ENCODE results near the gene MAD1L1.

- TF ChIP-seq SMAD3 (CRISPR knock-in tag; IDR thresholded peaks at IDR 0.05; ENCODE audit: borderline replicate concordance) (no peak), ZNF232 (CRISPR knock-in tag; IDR thresholded peaks at IDR 0.05) (no peak), CTCF (IDR thresholded peaks at IDR 0.05) (no peak), TEAD1 (CRISPR knock-in tag; IDR thresholded peaks at IDR 0.05) (no peak), USF2 (CRISPR knock-in tag; IDR thresholded peaks at IDR 0.05) (no peak), ELF4 (CRISPR knock-in tag; IDR thresholded peaks at IDR 0.05; ENCODE audit: low read depth) (no peak), PREB (CRISPR knock-in tag; IDR thresholded peaks at IDR 0.05; ENCODE audit: borderline replicate concordance) (no peak), GRHL2 (CRISPR knock-in tag; IDR thresholded peaks at IDR 0.05; ENCODE audit: insufficient replicate concordance, severe bottlenecking) (no peak), NR2C2 (CRISPR knock-in tag; IDR thresholded peaks at IDR 0.05) (no peak)
- TF ChIP-seq, protein P1, sequence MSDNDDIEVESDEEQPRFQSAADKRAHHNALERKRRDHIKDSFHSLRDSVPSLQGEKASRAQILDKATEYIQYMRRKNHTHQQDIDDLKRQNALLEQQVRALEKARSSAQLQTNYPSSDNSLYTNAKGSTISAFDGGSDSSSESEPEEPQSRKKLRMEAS (CRISPR knock-in tag; IDR thresholded peaks at IDR 0.05): no peak
- TF ChIP-seq, protein P2, sequence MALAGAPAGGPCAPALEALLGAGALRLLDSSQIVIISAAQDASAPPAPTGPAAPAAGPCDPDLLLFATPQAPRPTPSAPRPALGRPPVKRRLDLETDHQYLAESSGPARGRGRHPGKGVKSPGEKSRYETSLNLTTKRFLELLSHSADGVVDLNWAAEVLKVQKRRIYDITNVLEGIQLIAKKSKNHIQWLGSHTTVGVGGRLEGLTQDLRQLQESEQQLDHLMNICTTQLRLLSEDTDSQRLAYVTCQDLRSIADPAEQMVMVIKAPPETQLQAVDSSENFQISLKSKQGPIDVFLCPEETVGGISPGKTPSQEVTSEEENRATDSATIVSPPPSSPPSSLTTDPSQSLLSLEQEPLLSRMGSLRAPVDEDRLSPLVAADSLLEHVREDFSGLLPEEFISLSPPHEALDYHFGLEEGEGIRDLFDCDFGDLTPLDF (CRISPR knock-in tag; IDR thresholded peaks at IDR 0.05): no peak
These were observed 124.7 kb downstream of the MAD1L1 start for GRCh38 chr7:2108071-2108455.
